Ovary (tissue), 3 donors: Measurements from ENCODE around the gene TPRG1.

Source experiments
- EP300 ChIP-seq: sonication (generic); formaldehyde crosslinking; IDR thresholded peaks from one replicate; pipeline ENCODE4 v1.6.1; 2017; ENCODE audit warnings: antibody characterized with exemption
- POLR2A ChIP-seq: fragments of 450-650 bp; IDR thresholded peaks from one replicate; pipeline ENCODE4 v1.6.1; 2017; ENCODE audit warnings: antibody characterized with exemption, mild to moderate bottlenecking, moderate library complexity
- TF ChIP-seq, protein P1 (sequence below), 3 donors: fragments of 450-650 bp in 2 of 3; fragments of 200-600 bp in 1 of 3; IDR thresholded peaks; one replicate each; pipeline versions ENCODE4 v1.5.1 to v1.8.0; 2016 to 2022; ENCODE audit warnings: antibody characterized with exemption in 3 of 3, mild to moderate bottlenecking in 1 of 3
- donor health status: DM: no; HTN: no; CAD: no.

DNA sequence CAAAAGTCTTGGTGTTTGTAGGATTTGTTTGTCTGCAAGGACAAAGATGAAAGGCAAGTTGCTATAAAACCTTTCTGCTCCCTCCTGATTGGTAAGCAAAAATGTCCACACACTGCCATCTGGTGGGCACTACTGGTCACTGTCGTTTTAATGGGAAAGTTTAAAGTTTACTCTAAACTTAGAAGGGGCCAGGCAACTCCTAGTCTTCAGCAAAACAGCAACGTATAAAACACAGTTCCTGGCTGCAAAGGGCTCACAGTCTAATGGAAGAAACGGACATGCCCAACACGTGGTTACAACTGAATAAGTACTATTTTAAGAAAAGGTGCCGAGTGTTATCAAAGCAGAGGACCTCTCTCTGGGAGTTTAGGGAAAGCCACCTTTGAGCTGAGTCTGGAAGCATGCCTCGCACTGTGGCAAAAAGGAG, 23.7 kb upstream of the TPRG1 start:
- no peak for TF ChIP-seq POLR2A
- no peak for TF ChIP-seq EP300
- TF ChIP-seq, protein P1, sequence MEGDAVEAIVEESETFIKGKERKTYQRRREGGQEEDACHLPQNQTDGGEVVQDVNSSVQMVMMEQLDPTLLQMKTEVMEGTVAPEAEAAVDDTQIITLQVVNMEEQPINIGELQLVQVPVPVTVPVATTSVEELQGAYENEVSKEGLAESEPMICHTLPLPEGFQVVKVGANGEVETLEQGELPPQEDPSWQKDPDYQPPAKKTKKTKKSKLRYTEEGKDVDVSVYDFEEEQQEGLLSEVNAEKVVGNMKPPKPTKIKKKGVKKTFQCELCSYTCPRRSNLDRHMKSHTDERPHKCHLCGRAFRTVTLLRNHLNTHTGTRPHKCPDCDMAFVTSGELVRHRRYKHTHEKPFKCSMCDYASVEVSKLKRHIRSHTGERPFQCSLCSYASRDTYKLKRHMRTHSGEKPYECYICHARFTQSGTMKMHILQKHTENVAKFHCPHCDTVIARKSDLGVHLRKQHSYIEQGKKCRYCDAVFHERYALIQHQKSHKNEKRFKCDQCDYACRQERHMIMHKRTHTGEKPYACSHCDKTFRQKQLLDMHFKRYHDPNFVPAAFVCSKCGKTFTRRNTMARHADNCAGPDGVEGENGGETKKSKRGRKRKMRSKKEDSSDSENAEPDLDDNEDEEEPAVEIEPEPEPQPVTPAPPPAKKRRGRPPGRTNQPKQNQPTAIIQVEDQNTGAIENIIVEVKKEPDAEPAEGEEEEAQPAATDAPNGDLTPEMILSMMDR (IDR thresholded peaks at IDR 0.05), result peak; percentile 71 to 90 (median 86)
